Caki2 (cell line): ENCODE results near the gene LDLRAD4. TPM values are rescaled to one million over a fixed set of nuclear protein-coding genes. Genes with fewer than 3 reads are reported as not detected.
"Not testable (repeated sequence)": the region's sequence is repeated elsewhere in the genome, so short reads cannot be mapped to it uniquely, and the experiment has no call there.

ENCODE experiments used
- DNase-seq: peaks from one replicate; pipeline ENCODE4 v3.0.0-alpha.2; 2015; ENCODE audit warnings: low read depth
- in situ Hi-C: cut with HindIII; loops from 2 replicates; pipeline ENCODE4 v1.10.0; 2016; ENCODE audit warnings: low sequenced_read_pairs, low pct_unique_long_range_greater_than_20kb, mixed read lengths
- total RNA-seq: library from RNA; depleted of rRNA; stranded (reverse); fragments of >200 nt; shearing (Covaris generic); gene quantifications from 2 replicates; pipeline ENCODE4 v1.2.3, GENCODE V29; 2014; ENCODE audit warnings: low replicate concordance

LDLRAD4 gene
- total RNA-seq, 1 experiment from 2014 or later, result 0.44 TPM

DNA sequence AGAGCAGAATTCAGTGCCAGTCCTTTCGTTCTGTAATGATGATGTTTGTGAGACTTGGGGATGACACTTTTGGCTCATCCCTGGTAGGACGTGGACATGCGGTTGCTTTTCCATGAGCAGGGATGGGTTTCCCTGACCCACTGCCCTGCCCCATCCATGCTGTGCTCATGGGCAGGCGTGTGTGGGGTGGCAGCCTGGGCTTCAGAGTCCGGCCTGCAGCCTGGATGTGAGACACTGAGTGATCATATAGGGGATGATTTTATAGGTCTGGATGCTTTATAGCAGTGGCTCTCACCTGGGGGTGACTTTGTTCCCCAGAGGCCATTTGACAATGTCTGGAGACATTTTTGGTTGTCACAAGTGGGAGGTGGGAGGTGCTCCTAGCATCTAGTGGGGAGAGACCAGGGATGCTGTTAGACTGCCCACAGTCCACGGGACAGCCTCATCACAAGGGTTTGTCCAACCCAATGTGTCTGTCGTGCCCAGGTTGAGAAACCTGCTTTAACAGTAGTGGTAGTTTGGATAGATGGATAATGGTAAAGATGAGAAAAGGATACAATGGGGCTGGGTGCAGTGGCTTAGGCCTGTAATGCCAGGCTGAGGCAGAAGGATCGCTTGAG is 38.9 kb downstream of the LDLRAD4 start:
- DNase-seq, result no peak
- in situ Hi-C loops, result no loop called here

GRCh38 chr18:13258921-13259320 is 40.4 kb downstream of the LDLRAD4 start:
- no peak for DNase-seq
- in situ Hi-C loops, result no loop called here

GRCh38 chr18:13259701-13260100 is 41.1 kb downstream of the LDLRAD4 start:
- no peak for DNase-seq
- in situ Hi-C loops, result no loop called here

DNA sequence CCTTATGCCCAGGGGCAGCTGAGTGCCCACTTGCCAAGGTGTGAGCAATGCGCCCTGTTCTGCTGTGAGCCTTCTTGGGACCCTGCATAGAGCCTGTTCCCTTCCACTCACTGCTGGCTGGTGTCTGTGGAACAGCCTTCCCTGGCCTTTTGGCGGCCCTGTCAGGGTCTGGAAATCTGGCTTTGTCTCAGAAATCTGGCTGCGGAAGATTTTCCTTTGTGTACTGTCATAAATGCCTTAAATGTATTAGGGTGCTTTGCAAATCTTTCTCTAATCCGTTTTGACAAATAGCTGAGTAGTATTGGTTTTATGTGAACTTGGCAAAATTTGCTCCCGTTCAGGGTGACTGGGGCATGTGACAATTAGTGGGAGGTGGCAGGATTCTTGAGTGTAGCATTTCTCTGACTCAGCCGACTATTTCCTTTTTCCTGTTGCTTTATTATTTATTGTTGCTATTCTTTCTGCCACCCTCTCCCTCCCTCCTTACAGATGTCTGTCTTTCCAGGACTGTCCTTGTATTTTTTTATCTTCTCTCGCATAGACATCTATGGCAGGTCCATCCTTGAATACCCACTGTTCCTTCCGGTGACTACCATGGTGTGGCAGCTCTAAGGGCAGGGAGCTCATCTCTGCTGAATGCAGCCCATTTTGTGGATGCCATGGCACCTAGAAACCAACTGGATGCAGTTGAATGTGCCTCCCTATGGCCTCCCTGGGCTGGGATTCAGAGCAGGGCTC is 41.8 kb downstream of the LDLRAD4 start:
- no peak for DNase-seq
- in situ Hi-C loops, result no loop called here

DNA sequence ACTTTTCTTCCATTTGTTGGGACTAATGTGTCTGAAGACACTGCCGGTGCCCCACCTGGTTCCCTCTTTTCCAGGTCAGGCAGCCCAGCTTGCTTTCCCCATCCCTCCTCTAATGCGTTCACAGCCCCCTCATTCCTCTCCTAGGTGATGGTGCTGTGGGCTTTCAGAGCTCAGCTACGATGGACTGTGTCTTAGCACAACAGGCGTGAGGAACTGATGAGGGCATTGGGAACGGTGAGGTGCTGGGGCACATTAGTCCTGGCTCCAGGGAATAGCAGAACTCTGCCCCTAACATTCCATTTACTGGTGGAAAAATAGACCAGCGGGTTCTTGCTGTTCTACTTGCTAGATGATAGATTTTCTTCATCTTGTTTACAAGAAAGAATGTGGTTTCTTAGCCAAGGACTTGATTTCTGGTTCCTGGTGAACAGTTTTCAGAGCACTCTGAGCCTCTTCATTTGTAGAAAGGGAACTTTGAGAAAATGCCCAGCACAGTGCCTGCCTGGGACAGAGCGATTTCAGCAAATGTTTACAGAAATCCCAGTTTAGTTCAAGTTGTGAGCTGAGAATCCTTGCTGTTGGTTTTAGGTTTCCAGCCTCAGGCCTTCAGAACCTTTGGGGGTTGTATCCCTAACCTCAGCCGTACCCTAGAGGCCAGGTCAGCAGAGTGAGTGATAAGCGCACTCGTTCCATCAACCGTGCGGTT is 42.5 kb downstream of the LDLRAD4 start:
- no peak for DNase-seq
- in situ Hi-C loops, result no loop called here

GRCh38 chr18:13261661-13262357 is 43.2 kb downstream of the LDLRAD4 start:
- in situ Hi-C loops, result no loop called here
- no peak for DNase-seq

DNA sequence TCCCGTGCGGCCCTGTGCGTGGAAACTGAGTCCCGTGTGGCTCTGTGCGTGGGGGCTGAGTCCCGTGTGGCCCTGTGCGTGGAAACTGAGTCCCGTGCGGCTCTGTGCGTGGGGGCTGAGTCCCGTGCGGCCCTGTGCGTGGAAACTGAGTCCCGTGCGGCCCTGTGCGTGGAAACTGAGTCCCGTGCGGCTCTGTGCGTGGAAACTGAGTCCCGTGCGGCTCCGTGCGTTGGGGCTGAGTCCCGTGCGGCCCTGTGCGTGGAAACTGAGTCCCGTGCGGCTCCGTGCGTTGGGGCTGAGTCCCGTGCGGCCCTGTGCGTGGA is 43.8 kb downstream of the LDLRAD4 start:
- in situ Hi-C loops, DNase-seq: not testable (repeated sequence)

DNA sequence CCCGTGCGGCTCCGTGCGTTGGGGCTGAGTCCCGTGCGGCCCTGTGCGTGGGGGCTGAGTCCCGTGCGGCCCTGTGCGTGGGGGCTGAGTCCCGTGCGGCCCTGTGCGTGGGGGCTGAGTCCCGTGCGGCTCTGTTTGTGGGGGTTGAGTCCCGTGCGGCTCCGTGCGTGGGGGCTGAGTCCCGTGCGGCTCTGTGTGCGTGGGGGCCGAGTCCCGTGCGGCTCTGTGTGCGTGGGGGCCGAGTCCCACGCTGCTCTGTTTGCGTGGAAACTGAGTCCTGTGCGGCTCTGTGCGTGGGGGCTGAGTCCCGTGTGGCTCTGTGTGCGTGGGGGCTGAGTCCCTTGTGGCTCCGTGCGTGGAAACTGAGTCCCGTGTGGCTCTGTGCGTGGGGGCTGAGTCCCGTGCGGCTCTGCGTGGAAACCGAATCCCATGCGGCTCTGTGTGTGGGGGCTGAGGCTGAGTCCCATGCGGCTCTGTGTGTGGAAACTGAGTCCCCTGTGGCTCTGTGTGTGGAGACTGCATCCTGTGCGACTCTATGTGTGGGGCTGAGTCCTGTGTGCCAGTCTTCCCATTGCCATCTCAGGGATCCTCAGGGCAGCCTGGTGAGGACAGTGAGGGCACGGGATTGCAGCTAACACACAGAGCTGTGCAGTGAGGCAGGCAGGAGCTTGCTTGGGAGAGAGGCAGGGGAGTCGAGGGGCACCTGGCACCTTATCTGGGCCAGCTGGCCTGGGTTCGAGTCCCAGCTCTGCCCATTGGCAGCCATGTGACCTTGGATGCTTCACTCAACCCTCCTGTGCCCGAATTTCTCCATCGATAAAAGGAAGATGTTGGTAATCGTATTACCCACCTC is 44.5 kb downstream of the LDLRAD4 start:
- DNase-seq, result no peak
- in situ Hi-C loops, result no loop called here

- in situ Hi-C loops, result no loop called here
- no peak for DNase-seq
These were observed 45.8 kb downstream of the LDLRAD4 start for GRCh38 chr18:13264091-13265007.

DNA sequence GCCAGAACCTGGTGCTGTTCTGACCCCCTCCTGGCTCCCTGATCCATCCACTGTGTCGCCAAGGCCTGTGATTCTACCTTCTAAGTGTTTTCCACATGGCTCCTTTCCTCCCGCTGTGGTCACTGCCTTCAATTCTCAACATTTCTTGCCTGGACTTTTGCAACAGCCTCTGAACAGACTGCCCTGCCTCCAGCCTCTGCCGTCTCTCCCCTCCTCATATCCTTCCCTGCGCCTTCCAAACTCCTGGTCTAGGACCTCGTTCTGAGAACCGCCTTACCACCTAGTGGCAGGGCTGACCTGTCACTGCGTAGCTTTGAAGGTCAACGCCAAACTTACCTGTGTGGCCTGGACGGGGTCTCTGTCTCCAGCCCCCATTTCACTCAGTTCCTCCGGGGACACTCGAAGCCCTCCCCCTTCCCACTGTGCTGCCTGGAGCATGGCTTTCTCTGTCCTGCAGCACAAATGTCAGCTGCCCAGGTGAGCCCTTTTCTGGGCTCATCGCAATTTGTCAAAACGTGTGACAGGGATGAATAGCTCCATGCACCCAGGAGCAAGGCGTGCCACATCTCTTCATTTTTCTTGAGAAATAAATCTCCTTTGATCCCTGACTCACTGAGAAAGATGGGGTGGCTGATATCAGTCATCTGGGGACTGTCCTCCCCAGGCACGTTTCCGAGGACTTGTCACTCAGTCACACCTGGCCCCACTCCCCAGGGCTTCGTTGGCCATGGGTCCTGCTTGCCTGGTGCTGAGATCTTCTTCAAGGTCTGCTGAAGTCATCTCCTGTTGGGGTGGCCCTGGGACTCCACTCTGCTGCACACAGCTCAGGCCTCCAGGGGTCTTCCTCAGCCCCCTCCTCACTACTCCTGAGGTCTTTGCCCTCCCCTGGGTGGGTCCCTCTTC is 46.7 kb downstream of the LDLRAD4 start:
- in situ Hi-C loops, result no loop called here
- DNase-seq, result no peak

- no peak for DNase-seq
- in situ Hi-C loops, result no loop called here
These were observed 47.3 kb downstream of the LDLRAD4 start for GRCh38 chr18:13265911-13266217.

DNA sequence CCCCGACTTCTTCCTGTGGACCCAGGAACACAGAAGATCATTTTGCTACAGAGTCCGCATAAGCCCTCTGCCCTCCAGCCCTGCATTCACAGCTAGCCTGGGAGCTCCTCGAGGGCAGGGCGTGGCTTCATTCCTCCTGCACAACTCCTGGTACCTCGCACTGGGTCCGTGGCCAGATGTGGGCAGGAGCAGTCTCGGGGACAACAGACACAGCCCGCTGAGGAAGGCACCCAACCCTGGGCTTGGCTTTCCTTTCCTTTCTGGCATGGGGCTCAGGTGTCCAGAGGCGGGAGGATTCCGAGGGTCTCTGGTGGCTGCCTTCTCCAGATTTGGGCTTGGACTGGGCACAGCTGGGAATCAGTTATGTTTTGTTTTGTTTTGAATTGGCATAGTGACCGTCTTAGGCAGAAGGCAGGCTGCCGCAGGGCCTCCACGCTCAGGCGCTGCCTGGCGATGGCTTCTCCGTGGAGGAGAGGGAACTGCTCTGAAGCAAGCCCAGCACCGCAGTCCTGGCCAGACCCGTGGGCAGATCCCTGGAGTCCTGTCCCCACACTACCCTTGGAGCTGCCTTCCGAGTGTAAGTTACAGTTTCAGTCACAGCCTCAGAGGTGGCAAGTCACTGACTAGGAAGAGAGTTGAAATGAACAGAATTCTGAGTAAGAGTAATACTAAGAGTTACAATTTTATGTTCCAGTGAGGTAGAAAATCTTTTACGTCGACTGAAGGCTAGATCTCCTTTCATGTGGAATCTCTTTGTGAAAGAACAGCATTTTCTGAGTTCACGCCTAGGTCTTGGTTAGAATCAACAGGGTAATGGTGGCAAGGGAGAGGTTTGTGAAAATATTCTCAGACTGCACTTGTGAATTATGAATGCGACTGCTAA is 47.9 kb downstream of the LDLRAD4 start:
- in situ Hi-C loops, result no loop called here
- no peak for DNase-seq

GRCh38 chr18:13267431-13267873 is 48.9 kb downstream of the LDLRAD4 start:
- no peak for DNase-seq
- in situ Hi-C loops, result no loop called here

- no peak for DNase-seq
- in situ Hi-C loops, result no loop called here
These were observed 49.8 kb downstream of the LDLRAD4 start for GRCh38 chr18:13268158-13269012.

GRCh38 chr18:13269013-13269280 is 50.4 kb downstream of the LDLRAD4 start:
- DNase-seq, result no peak
- in situ Hi-C loops, result no loop called here
